Gastrocnemius medialis (tissue), 4 donors: ENCODE data around the gene PIK3R1. TPM values are rescaled to one million over a fixed set of nuclear protein-coding genes. Genes with fewer than 3 reads are reported as not detected.
A peak's percentile ranks its signal among the peaks of the same experiment; 100 is the strongest.
"Not testable (repeated sequence)": the region's sequence is repeated elsewhere in the genome, so short reads cannot be mapped to it uniquely, and the experiment has no call there.

ENCODE experiments used
- ATAC-seq, 2 donors: fragments of 150-250 bp; one replicate each; pipeline ENCODE4 v1.9.1; 2016
- DNase-seq, 2 donors: peaks; one replicate each; pipeline ENCODE4 v3.0.0-alpha.2; 2019
- H3K27ac ChIP-seq, 4 donors: fragments of 200-600 bp; sonication (generic); 1 replicate in 1 of 4; 2 replicates in 3 of 4; pipeline ENCODE4 v1.5.1; 2016 to 2018; ENCODE audit warnings: mild to moderate bottlenecking in 2 of 4, moderate library complexity in 1 of 4
- H3K27me3 ChIP-seq, 3 donors: fragments of 200-600 bp; sonication (generic) in 2 of 3; 1 replicate in 1 of 3; 2 replicates in 2 of 3; pipeline versions ENCODE4 v1.5.1 to v1.6.0; 2016 to 2019; ENCODE audit warnings: mild to moderate bottlenecking in 1 of 3, moderate library complexity in 1 of 3
- H3K36me3 ChIP-seq, 2 donors: fragments of 200-600 bp; sonication (generic) in 1 of 2; one replicate each; pipeline ENCODE4 v1.5.1; 2017 to 2018
- H3K4me1 ChIP-seq, 2 donors: fragments of 200-600 bp; sonication (generic) in 1 of 2; one replicate each; pipeline ENCODE4 v1.5.1; 2016 to 2017; ENCODE audit warnings: mild to moderate bottlenecking in 2 of 2
- H3K4me3 ChIP-seq, 4 donors: fragments of 200-600 bp; sonication (generic) in 3 of 4; 1 replicate in 1 of 4; 2 replicates in 3 of 4; pipeline ENCODE4 v1.5.1; 2016 to 2019; ENCODE audit warnings: mild to moderate bottlenecking in 2 of 4
- H3K9me3 ChIP-seq, 3 donors: fragments of 200-600 bp; sonication (generic) in 2 of 3; 1 replicate in 1 of 3; 2 replicates in 2 of 3; pipeline ENCODE4 v1.5.1; 2016 to 2019
- CTCF ChIP-seq, 5 experiments: fragments of 450-650 bp in 3 of 5; fragments of 200-600 bp in 2 of 5; sonication (generic) in 2 of 5; IDR thresholded peaks in 4 of 5; conservative IDR thresholded peaks in 1 of 5; 1 replicate in 4 of 5; 2 replicates in 1 of 5; pipeline ENCODE4 v1.5.1; 2016 to 2019; ENCODE audit warnings: antibody characterized with exemption in 5 of 5, mild to moderate bottlenecking in 3 of 5, moderate library complexity in 3 of 5
- POLR2A ChIP-seq, 2 donors: fragments of 450-650 bp; IDR thresholded peaks; one replicate each; pipeline ENCODE4 v1.6.1; 2017; ENCODE audit warnings: antibody characterized with exemption in 2 of 2, mild to moderate bottlenecking in 2 of 2, moderate library complexity in 2 of 2
- in situ Hi-C, 4 donors: fragments of 200-750 bp; cut with MboI; loops; one replicate each; pipeline versions ENCODE4 v1.15.0 to v1.8.0; 2017; ENCODE audit warnings: low sequenced_read_pairs in 4 of 4
- intact Hi-C: fragments of 100-400 bp; cut with DNase I; formaldehyde crosslinking; loops from one replicate; pipeline ENCODE4 v1.15.1; 2023; ENCODE audit warnings: low total_unique reads
- total RNA-seq, 4 donors: library from RNA; depleted of rRNA; stranded (reverse); fragments of >200 nt; gene quantifications; one replicate each; pipeline versions ENCODE4 v1.1.0 to v1.2.3, GENCODE V29; 2016

PIK3R1 gene
- total RNA-seq, 4 donors from 2014 or later = 87.2 to 129 (median 100) TPM

GRCh38 chr5:68193481-68194036 lies 22.0 kb upstream of the PIK3R1 start:
- peaks cover 0 to 7% of the 10 kb centered on the region in 2 donors for H3K4me1 ChIP-seq
- H3K4me3 ChIP-seq = no peak overlapping the region
- H3K27ac ChIP-seq = no peak overlapping the region
- H3K9me3 ChIP-seq = no peaks in the 10 kb centered on the region
- no peak for DNase-seq
- ATAC-seq = no peak
- H3K36me3 ChIP-seq = no peaks in the 10 kb centered on the region
- H3K27me3 ChIP-seq = no peaks in the 10 kb centered on the region
- TF ChIP-seq POLR2A (IDR thresholded peaks at IDR 0.05) (no peak), CTCF (IDR thresholded peaks at IDR 0.05 in 4 of 5, conservative IDR thresholded peaks at IDR 0.05 in 1 of 5) (no peak)
- intact Hi-C loops (no loop called here), in situ Hi-C loops (no loop called here)

- H3K4me1 ChIP-seq = peaks cover 0 to 7% of the 10 kb centered on the region in 2 donors
- in situ Hi-C loops = no loop called here
- no peak overlapping the region for H3K27ac ChIP-seq
- no peaks in the 10 kb centered on the region for H3K27me3 ChIP-seq
- DNase-seq (no peak), ATAC-seq (peak in 1 of 2 donors; percentile 59)
- H3K4me3 ChIP-seq = no peak overlapping the region
- no peak for TF ChIP-seq CTCF (IDR thresholded peaks at IDR 0.05 in 4 of 5, conservative IDR thresholded peaks at IDR 0.05 in 1 of 5)
- no peak for TF ChIP-seq POLR2A (IDR thresholded peaks at IDR 0.05)
- no peaks in the 10 kb centered on the region for H3K9me3 ChIP-seq
- no peaks in the 10 kb centered on the region for H3K36me3 ChIP-seq
- intact Hi-C loops = no loop called here
Measured at GRCh38 chr5:68194386-68194785, 21.2 kb upstream of the PIK3R1 start.

GRCh38 chr5:68195137-68195536 lies 20.4 kb upstream of the PIK3R1 start:
- DNase-seq (no peak), ATAC-seq (no peak)
- no peaks in the 10 kb centered on the region for H3K36me3 ChIP-seq
- peaks cover 0 to 7% of the 10 kb centered on the region in 2 donors for H3K4me1 ChIP-seq
- H3K9me3 ChIP-seq = no peaks in the 10 kb centered on the region
- H3K4me3 ChIP-seq = no peak overlapping the region
- H3K27ac ChIP-seq = no peak overlapping the region
- TF ChIP-seq POLR2A (IDR thresholded peaks at IDR 0.05) (no peak), CTCF (IDR thresholded peaks at IDR 0.05 in 4 of 5, conservative IDR thresholded peaks at IDR 0.05 in 1 of 5) (no peak)
- H3K27me3 ChIP-seq = no peaks in the 10 kb centered on the region
- intact Hi-C loops (no loop called here), in situ Hi-C loops (no loop called here)

- Histone ChIP-seq H3K27me3 (no peaks in the 10 kb centered on the region), H3K4me3 (no peak overlapping the region), H3K36me3 (no peaks in the 10 kb centered on the region), H3K27ac (no peak overlapping the region), H3K4me1 (peaks cover 0 to 7% of the 10 kb centered on the region in 2 donors), H3K9me3 (no peaks in the 10 kb centered on the region)
- DNase-seq (peak; percentile 11 to 40), ATAC-seq (peak in 1 of 2 donors; percentile 20)
- TF ChIP-seq POLR2A (IDR thresholded peaks at IDR 0.05) (no peak), CTCF (IDR thresholded peaks at IDR 0.05 in 4 of 5, conservative IDR thresholded peaks at IDR 0.05 in 1 of 5) (no peak)
- in situ Hi-C loops (no loop called here), intact Hi-C loops (no loop called here)
Measured at GRCh38 chr5:68196876-68197275, 18.7 kb upstream of the PIK3R1 start.

- Histone ChIP-seq H3K27ac (no peak overlapping the region), H3K27me3 (no peaks in the 10 kb centered on the region), H3K36me3 (no peaks in the 10 kb centered on the region), H3K4me3 (no peak overlapping the region), H3K4me1 (no peaks in the 10 kb centered on the region), H3K9me3 (no peaks in the 10 kb centered on the region)
- DNase-seq = no peak
- no peak for TF ChIP-seq POLR2A (IDR thresholded peaks at IDR 0.05)
- no peak for TF ChIP-seq CTCF (IDR thresholded peaks at IDR 0.05 in 4 of 5, conservative IDR thresholded peaks at IDR 0.05 in 1 of 5)
- in situ Hi-C loops = loop anchor here in 1 of 4 donors (25.0 kb wide), 1 partner anchor 713 kb away; no protein-coding TSS in a partner anchor
- ATAC-seq = no peak
- intact Hi-C loops = no loop called here
Measured at GRCh38 chr5:68200288-68200687, 15.3 kb upstream of the PIK3R1 start.

- H3K27me3 ChIP-seq, ATAC-seq, intact Hi-C loops, DNase-seq, H3K4me3 ChIP-seq, H3K27ac ChIP-seq, H3K4me1 ChIP-seq, H3K9me3 ChIP-seq, H3K36me3 ChIP-seq: not testable (repeated sequence)
- in situ Hi-C loops = loop anchor here in 1 of 4 donors (25.0 kb wide), 1 partner anchor 723 kb away; no protein-coding TSS in a partner anchor
Measured at GRCh38 chr5:68210654-68211053, 4.9 kb upstream of the PIK3R1 start.
